Pancreas (tissue), 10 donors: ENCODE results near the gene ISG20L2. TPM values are rescaled to one million over a fixed set of nuclear protein-coding genes. Genes with fewer than 3 reads are reported as not detected.
A peak's percentile ranks its signal among the peaks of the same experiment; 100 is the strongest.

Experiments
- ATAC-seq, 4 donors: fragments of 200-7000 bp; cut with Tn5 transposase; one replicate each; pipeline versions ENCODE4 v1.8.0 to v1.9.1; 2020; ENCODE audit warnings: mild to moderate bottlenecking in 4 of 4, moderate library complexity in 4 of 4
- DNase-seq, 6 donors: peaks; one replicate each; pipeline ENCODE4 v3.0.0-alpha.2; 2020
- FAIRE-seq: peaks from 2 replicates; lab custom pipeline; 2012; peaks lifted over from hg19 to GRCh38; lab: Jason Lieb, UNC
- H3K27ac ChIP-seq, 4 donors: fragments of 200-600 bp; sonication (generic); 1 replicate in 3 of 4; 2 replicates in 1 of 4; pipeline versions ENCODE4 v1.5.0 to v1.8.0; 2020
- H3K27me3 ChIP-seq, 4 donors: fragments of 200-600 bp; one replicate each; pipeline ENCODE4 v1.8.0; 2021
- H3K36me3 ChIP-seq, 3 donors: fragments of 200-600 bp; sonication (generic) in 1 of 3; one replicate each; pipeline versions ENCODE4 v1.5.0 to v1.8.0; 2020 to 2021
- H3K4me1 ChIP-seq, 3 donors: fragments of 200-600 bp; one replicate each; pipeline ENCODE4 v1.8.0; 2021
- H3K4me3 ChIP-seq, 4 donors: fragments of 200-600 bp; sonication (generic) in 2 of 4; one replicate each; pipeline versions ENCODE4 v1.5.0 to v1.8.0; 2020 to 2021
- H3K9me3 ChIP-seq, 4 donors: fragments of 200-600 bp; one replicate each; pipeline ENCODE4 v1.8.0; 2021
- WGBS, 2 donors: extraction: QIAGEN DNeasy Blood & Tissue Kit; methylation state at CpG; one replicate each; pipeline ENCODE4 v1.1.7; 2013; 5-methylcytosine and 5-hydroxymethylcytosine counted together
- intact Hi-C, 3 donors: fragments of 100-400 bp; cut with DNase I; formaldehyde crosslinking; loops; one replicate each; pipeline versions ENCODE4 v1.11.1 to v1.14.2; 2022
- polyA plus RNA-seq, 2 donors: library from polyadenylated mRNA; stranded (reverse); fragments of 200-250 nt; gene quantifications; one replicate each; pipeline ENCODE4 v1.2.3, GENCODE V29; 2013
- total RNA-seq, 6 donors: library from RNA; stranded (reverse); fragmentation: NEBNext Ultra II Directional in 4 of 6; extraction: Animal tissue kit (Norgen Biotek cat#: 25700) in 4 of 6; gene quantifications; one replicate each; pipeline versions ENCODE4 v1.2.1 to v1.2.4, GENCODE V29; 2021 to 2023
- TF ChIP-seq, protein P1 (sequence below), 4 donors: fragments of 200-600 bp; sonication (generic) in 3 of 4; IDR thresholded peaks; one replicate each; pipeline versions ENCODE4 v1.5.0 to v1.8.0; 2021; ENCODE audit warnings: antibody characterized with exemption in 4 of 4
- donor health status: healthy with polysubstance abuse.
- donor health status: DM: no; HTN: no; CAD: no; lungs with moderate emphysema.
- donor health status: DM: no; HTN: no; CAD: no.
- donor health status: control.
- donor health status: control.
- donor health status: Bipolar disorder and iron deficiency.
- donor health status: DM: yes; HTN: yes; CAD: no.
- donor health status: DM: no; HTN: no; CAD: no.
- donor health status: DM: no; HTN: no; CAD: no.
- donor health status: DM: yes; HTN: yes; CAD: no.

The ISG20L2 gene
- total and polyA plus RNA-seq, 8 donors, result 5.2 to 13.2 (median 8.3) TPM

DNA sequence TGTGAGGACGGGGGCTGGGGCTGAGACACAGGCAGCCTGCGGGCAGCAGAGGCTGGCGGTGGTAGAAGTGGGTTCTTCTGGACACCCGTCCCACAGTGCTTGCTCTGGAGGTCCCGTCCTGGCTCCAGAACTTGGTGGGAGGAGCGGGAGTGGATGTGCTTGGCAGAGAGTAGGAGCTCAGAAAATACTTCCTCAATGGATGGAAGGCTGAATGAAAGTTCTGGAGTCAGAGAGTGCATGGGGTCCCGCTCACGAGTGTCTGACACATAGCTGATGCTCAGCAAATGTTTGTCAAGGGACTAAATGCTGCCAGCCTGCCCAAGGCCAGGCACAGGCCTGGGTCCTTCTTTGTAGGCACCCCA is 37.9 kb downstream of the ISG20L2 start:
- WGBS, 2 donors, result 57 to 59% methylated on average over 8 of the region's 8 CpGs
- FAIRE-seq, result no peak
- no peaks in the 10 kb centered on the region for H3K27me3 ChIP-seq

DNA sequence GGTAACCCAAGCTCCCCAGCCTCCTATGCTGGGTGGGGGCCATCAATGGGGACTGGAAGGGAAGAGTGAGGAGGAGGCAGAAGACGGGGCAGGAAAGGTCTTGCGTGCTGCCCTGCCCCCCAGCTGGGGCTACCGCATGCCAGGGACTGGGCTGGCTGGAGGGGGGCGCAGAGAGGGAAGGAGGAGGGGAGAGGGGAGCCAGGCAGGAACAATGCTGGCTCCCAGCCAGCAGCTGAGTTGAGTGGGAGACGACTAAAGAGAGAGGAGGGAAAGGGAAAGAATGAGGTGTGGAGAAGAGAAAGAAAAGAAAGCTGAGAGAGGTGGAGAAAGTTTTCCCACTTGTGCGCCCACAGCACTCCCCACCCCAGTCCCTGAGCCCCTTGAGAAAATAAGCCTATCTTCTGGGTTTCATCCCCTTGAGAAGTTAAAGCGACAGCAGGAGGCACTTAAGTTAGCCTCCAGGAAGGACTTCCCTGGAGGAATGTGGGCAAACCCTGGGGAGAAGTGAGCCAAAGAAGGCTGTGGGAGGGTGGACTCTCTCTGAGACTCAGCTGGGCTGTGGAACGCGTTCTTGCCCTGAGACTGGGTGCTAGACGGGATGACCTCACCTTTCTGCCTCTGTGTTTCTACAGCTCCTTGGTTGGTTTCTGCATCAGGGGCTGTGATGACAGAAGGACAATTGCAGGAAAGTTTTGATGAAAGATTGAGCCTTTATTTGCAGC is 38.5 kb downstream of the ISG20L2 start:
- intact Hi-C loops, result loop anchor here in 2 of 3 donors (5.0 kb wide), 1 partner anchor 37 kb away; the partner anchor contains the start of genes ISG20L2 (in 2 of the 2) and METTL25B (in 2 of the 2)
- TF ChIP-seq, protein P1, sequence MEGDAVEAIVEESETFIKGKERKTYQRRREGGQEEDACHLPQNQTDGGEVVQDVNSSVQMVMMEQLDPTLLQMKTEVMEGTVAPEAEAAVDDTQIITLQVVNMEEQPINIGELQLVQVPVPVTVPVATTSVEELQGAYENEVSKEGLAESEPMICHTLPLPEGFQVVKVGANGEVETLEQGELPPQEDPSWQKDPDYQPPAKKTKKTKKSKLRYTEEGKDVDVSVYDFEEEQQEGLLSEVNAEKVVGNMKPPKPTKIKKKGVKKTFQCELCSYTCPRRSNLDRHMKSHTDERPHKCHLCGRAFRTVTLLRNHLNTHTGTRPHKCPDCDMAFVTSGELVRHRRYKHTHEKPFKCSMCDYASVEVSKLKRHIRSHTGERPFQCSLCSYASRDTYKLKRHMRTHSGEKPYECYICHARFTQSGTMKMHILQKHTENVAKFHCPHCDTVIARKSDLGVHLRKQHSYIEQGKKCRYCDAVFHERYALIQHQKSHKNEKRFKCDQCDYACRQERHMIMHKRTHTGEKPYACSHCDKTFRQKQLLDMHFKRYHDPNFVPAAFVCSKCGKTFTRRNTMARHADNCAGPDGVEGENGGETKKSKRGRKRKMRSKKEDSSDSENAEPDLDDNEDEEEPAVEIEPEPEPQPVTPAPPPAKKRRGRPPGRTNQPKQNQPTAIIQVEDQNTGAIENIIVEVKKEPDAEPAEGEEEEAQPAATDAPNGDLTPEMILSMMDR (IDR thresholded peaks at IDR 0.05), result no peak
- Histone ChIP-seq H3K4me3 (no peak overlapping the region), H3K27me3 (no peaks in the 10 kb centered on the region), H3K4me1 (peaks cover 5 to 12% (median 9%) of the 10 kb centered on the region in 3 donors), H3K9me3 (no peaks in the 10 kb centered on the region), H3K36me3 (no peaks in the 10 kb centered on the region), H3K27ac (no peak overlapping the region)
- no peak for FAIRE-seq
- DNase-seq, result peak in 1 of 6 donors; percentile 58
- WGBS, 2 donors, result 23 to 26% methylated on average over 10 of the region's 10 CpGs
- no peak for ATAC-seq

More for the DNA sequence above, 37.9 kb downstream of the ISG20L2 start:
- intact Hi-C loops, result loop anchor here in 2 of 3 donors (5.0 kb wide), 1 partner anchor 37 kb away; the partner anchor contains the start of genes ISG20L2 (in 2 of the 2) and METTL25B (in 2 of the 2)
- no peak overlapping the region for H3K4me3 ChIP-seq
- TF ChIP-seq, protein P1 (IDR thresholded peaks at IDR 0.05), result no peak
- no peak overlapping the region for H3K27ac ChIP-seq
- DNase-seq (no peak), ATAC-seq (no peak)
- H3K4me1 ChIP-seq, result peaks cover 5 to 12% (median 9%) of the 10 kb centered on the region in 3 donors
- no peaks in the 10 kb centered on the region for H3K36me3 ChIP-seq
- H3K9me3 ChIP-seq, result no peaks in the 10 kb centered on the region

DNA sequence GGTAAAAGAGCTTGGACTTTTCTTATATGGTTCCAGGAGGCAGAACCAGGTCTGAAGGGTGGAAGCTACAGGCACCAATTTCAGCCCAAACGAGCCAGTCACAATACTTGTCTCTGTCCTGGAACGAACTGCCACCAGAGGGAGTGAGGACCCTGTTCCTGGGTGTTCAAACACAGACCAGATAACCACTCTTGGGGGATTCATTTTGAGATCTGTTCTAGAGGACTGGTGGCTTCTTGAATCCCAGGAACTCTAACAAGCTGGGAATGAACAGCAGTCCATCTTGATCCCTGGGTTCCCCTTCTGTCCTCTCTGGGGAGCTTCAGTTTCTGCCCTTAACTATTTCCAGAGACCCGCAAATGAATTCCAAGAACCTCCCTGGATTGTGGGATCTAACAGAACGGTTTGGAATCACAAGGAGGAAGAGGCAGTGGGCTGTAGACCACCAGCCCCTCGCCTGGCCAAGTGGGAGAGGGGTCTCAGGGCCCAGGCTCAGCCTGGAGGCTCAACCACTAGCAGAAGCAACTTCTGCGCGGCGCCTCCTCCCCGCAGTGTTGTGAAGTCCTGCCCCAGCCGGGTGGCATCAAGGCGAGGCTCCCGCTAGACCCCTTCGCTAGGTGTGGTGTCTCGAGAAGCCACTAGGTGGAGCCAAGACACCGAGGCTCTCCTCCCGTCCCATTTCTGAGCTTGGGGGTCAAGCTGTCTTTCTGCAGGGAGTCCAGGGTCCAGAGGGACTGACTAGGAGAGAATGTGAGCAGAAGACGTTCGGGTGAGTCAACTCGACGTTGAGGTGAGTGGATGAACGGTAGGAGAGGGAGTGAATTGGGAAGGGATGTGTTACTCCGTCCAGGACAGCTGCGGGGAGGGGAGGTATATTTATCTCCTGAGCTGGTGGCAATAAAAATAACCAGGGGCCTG is 39.3 kb downstream of the ISG20L2 start:
- no peaks in the 10 kb centered on the region for H3K9me3 ChIP-seq
- DNase-seq, result peak; percentile 46 to 88 (median 82)
- peak; percentile 69 to 90 (median 90) for ATAC-seq
- no peaks in the 10 kb centered on the region for H3K36me3 ChIP-seq
- TF ChIP-seq, protein P1 (IDR thresholded peaks at IDR 0.05), result peak; percentile 85 to 94 (median 89)
- 1% methylated on average over 23 of the region's 23 CpGs for WGBS, 2 donors
- FAIRE-seq, result no peak
- no peak overlapping the region for H3K27ac ChIP-seq
- peaks cover 5 to 12% (median 9%) of the 10 kb centered on the region in 3 donors for H3K4me1 ChIP-seq
- H3K4me3 ChIP-seq, result no peak overlapping the region
- no peaks in the 10 kb centered on the region for H3K27me3 ChIP-seq
- intact Hi-C loops, result no loop called here

DNA sequence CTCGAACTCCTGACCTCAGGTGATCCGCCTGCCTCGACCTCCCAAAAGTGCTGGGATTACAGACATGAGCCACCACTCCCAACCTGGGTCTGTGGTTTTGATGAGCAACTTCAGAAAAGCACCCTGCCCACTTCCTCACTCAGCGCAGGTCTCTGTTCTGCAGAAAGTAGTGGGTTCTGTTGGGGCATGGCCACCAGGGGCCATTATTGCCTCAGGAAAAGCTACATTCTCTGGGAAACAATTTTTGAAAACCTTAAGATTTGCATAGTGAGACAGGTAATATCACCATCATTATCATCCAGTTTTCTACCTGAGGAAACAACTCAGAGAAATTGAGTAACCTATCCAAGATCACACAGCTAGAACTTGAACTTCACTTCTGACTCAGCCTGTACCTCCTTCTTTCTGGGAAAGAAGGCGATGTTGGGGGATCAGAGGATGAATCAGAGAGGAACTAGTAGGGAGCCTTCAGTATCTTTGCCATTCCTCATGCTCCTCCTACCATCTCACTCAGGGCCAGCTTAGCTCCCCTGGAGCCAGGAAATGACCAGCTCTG is 44.3 kb downstream of the ISG20L2 start:
- no peak for ATAC-seq
- Histone ChIP-seq H3K9me3 (no peaks in the 10 kb centered on the region), H3K27me3 (peaks cover 0 to 6% (median 0%) of the 10 kb centered on the region in 4 donors), H3K4me1 (no peaks in the 10 kb centered on the region), H3K4me3 (no peak overlapping the region), H3K36me3 (no peaks in the 10 kb centered on the region), H3K27ac (no peak overlapping the region)
- intact Hi-C loops, result no loop called here
- no peak for FAIRE-seq
- 47 to 66% methylated on average over 5 of the region's 5 CpGs for WGBS, 2 donors
- TF ChIP-seq, protein P1 (IDR thresholded peaks at IDR 0.05), result no peak
- peak in 1 of 6 donors; percentile 6 for DNase-seq
